NCI-H510A (cell line): ENCODE results near the gene IMMP2L.
"Not testable (repeated sequence)": the region's sequence is repeated elsewhere in the genome, so short reads cannot be mapped to it uniquely, and the experiment has no call there.

ENCODE experiments used
- DNase-seq: peaks from one replicate; lab custom pipeline; 2025; lab: John Stamatoyannopoulos, UW

IMMP2L gene

GRCh38 chr7:110988890-110989501, 573.3 kb downstream of the IMMP2L start:
- no peak for DNase-seq

DNA sequence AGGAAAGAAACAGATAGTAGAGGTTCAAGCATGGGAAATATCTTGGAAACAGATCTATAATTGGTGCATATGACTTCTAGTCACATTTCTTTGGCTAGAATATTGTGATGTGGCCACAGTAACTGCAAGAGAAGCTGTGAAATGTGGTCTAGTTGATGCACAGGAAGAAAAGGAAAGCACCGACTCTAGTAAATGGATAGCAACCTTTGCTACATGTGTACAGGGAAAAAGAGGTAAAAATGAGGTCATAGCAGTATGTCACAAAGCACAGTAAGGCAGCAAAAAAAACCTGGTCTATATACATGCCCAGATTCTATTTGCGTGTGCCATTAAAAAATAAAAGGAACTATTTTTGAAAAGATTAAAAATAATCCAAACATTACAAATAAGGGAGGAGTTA, 573.9 kb downstream of the IMMP2L start:
- DNase-seq: no peak

DNA sequence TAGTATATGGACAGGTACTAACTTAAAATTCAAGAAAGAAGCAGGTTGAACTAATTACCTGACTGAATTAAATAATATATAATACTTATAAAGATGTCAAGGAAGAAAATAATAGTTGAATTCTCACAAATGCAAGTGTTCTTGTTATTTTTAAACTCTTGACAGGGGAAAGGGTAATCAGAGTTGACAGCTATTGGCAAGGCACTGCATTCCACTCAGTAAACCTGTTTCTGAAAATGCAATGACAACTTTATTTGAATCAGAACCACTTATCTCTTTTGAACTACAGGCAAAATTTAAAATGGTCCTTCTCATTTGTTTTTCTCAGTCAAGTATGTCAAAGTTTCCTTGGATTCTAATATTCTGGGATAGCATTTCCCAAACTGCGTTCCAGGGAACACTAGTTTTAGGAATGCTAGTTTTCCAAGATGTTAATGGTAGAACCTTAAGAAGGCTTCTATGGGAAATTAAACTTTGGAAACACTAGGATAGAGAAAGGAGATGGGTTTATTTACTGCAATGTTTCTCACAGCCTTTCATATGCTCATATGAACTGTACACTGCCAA, 575.1 kb downstream of the IMMP2L start:
- no peak for DNase-seq

GRCh38 chr7:110983822-110984456, 578.4 kb downstream of the IMMP2L start:
- DNase-seq: no peak

- DNase-seq: no peak
These were observed 585.1 kb downstream of the IMMP2L start for GRCh38 chr7:110977127-110977737.

DNA sequence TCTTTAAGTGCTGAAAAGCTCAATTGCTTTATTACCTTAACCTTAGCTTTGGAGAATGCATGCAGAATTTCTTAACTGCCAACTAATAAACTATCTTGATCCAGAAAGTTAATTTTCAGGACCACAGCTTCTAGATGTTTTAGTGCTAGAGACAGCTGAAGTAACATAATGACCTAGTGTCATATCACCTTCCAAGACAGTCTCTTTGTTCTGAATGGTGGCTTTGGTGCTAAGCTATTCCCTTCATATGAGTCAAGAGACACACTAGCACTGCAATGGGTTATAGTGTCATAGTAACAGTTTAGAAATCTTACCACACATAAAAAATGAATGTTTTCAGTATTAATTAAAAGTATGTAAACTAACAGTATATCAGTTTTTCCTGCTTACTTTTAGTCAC, 586.8 kb downstream of the IMMP2L start:
- no peak for DNase-seq

DNA sequence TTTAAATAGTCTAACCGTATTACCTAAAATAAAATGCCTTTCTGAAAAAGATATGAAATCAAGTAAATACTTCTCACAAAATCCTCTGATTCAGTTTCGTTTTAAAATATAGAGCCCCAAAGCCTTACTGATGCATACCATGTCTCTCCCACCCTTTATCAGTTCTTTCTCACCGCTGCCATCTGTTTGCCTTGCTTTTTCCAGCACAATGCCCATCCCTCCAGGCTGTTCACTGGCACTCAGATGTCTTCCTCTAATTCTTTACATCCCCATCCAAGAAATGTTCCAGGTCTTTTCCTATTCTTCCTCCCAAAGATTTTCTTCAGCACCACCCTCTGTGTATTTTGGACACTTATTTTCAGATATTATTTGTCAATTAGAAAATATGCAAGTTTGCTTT, 587.9 kb downstream of the IMMP2L start:
- DNase-seq: no peak

- DNase-seq: no peak
These were observed 588.9 kb downstream of the IMMP2L start for GRCh38 chr7:110973196-110973990.

DNA sequence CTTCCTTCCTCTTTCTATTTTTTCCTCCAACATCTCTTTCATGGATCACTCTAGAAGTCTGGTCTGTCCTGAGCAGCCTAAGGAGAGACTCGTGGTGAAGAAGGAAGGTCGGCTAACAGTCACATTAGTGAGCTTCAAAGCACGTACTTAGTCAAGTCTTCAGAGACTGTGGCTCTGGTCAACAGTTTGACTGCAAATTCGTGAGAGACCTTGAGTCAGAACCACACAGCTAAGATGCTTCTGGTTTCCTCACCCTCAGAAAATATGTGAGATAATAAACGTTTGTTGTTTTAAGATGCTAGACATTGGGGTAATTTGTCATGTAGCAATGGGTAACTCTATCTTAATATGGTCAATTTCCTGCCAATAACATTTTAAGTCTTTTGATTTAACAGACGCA, 597.5 kb downstream of the IMMP2L start:
- no peak for DNase-seq

DNA sequence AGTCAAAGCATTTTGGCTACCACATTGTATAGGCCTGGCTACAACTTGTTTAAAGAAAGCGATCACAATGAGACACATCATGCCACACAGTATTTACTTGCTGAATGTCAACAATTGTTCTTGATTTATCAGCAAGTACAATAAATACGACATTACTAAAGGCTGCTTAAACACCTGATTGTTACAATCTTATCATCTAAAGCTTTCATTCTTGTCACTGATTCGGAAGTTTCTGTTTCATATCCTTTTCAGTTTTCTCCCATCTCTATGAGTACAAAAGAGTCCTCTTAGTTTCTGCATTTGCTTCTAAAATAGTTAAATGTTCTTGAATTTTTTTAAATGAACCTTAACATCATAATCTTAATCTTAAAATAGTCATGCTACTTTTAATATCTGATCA, 599.5 kb downstream of the IMMP2L start:
- no peak for DNase-seq

- no peak for DNase-seq
These were observed 599.9 kb downstream of the IMMP2L start for GRCh38 chr7:110962374-110962773.

- DNase-seq: no peak
These were observed 601.5 kb downstream of the IMMP2L start for GRCh38 chr7:110960811-110961210.

DNA sequence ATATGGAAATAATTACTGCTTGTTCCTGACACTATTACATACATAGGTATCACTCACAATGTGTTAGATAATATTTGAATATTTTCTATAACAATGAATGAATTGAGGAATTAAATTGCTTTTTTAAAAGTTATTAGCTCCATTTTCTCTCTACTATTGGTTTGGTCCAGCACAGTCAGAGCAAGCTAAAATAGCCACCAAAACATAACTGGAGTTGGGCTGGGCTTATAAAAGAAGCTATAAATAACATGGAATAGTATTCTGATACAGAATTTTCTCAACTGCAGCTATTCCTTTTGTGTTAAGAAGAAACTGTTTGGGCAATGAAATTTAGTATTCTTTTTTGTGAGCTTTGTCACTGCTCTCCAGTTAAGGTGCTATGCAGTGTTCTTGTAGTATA, 614.0 kb downstream of the IMMP2L start:
- DNase-seq: no peak

- no peak for DNase-seq
These were observed 614.9 kb downstream of the IMMP2L start for GRCh38 chr7:110947408-110947807.

- no peak for DNase-seq
These were observed 617.2 kb downstream of the IMMP2L start for GRCh38 chr7:110944966-110945644.

- no peak for DNase-seq
These were observed 617.8 kb downstream of the IMMP2L start for GRCh38 chr7:110944448-110944847.

DNA sequence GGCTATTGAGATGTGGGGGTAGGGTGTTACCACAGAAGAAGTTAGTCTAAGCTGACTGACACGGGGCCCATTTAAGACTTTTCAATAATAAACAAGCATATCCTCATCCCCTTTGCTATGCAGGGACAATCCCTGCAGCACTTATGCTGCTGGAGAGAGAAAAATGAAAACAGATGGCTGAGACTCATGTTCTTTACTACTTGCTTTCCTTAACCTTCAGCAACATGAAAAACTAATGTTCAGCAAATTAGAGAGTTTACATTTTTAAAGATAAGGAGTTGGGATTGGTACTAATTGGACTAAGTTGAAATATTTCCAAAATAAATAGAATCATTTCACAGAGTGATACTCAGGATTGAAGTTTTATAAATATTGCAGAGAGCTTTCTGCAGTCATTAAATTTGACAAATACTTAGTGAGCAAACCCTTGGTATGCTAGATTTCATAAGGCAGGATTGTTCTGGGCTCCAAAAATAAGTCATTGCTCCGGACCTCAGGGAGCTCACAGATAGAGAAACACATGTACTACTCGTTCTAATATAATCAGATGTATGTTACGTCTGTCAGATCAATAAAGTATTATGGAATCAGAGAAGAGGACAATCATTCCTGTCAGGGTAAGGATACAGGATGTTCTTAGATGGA, 618.5 kb downstream of the IMMP2L start:
- no peak for DNase-seq

GRCh38 chr7:110941385-110941784, 620.9 kb downstream of the IMMP2L start:
- DNase-seq: no peak

GRCh38 chr7:110940756-110941155, 621.5 kb downstream of the IMMP2L start:
- no peak for DNase-seq

DNA sequence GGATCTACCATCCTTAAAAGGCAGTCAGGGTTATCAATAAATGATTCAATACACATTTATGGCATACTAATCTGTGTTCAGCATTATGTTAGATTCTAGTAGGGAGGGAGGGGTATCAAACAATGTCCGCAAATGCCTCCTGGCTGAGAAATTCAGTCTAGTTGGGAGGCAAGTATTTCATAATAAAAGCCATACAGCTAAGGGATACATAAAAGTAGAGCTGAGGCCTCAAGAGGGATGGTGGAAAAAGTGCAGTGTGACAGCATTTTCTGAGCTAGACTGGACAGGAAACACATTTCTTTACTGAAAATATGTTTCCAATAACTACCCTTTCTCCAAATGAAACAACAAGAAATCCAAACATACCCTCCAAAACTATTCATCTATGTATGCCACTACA, 624.1 kb downstream of the IMMP2L start:
- DNase-seq: no peak

GRCh38 chr7:110936665-110937064, 625.6 kb downstream of the IMMP2L start:
- DNase-seq: not testable (repeated sequence)
